GM19238 (cell line): Measurements from ENCODE around the gene CIBAR2.

Experiments
- DNase-seq: peaks from one replicate; pipeline ENCODE4 v3.0.0; 2011; ENCODE audit warnings: low spot score; ENCODE audit not compliant: insufficient read length

CIBAR2 gene

DNA sequence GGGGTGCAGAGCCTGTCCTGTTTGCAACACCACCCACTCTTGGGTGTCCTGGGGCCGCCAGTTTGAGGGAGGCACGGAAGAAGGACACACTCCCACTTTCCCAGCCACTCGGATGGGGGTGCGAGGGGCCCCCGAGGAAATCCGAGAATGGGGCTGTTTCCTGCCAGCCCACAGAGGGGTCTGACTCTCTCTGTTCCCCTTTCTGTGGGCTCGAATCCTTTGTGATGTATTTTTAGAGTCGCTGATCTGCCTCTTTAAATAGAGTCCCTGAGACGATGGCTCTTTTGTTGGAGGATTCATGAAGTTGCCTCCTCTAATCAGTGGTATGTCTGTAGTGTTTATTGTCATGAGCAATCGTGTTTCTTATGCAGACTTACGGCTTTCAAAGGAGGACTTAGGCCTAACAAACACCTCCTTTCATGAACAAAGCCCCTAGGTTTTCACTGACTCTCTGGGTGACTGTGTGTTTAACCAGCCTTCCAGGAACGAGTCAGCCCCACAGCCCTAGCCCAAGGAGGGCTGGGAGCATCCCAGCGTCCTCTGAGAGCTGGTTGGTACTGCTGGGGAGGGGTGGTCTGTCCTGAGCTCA, 29.1 kb downstream of the CIBAR2 start:
- DNase-seq, result peak; percentile 33

DNA sequence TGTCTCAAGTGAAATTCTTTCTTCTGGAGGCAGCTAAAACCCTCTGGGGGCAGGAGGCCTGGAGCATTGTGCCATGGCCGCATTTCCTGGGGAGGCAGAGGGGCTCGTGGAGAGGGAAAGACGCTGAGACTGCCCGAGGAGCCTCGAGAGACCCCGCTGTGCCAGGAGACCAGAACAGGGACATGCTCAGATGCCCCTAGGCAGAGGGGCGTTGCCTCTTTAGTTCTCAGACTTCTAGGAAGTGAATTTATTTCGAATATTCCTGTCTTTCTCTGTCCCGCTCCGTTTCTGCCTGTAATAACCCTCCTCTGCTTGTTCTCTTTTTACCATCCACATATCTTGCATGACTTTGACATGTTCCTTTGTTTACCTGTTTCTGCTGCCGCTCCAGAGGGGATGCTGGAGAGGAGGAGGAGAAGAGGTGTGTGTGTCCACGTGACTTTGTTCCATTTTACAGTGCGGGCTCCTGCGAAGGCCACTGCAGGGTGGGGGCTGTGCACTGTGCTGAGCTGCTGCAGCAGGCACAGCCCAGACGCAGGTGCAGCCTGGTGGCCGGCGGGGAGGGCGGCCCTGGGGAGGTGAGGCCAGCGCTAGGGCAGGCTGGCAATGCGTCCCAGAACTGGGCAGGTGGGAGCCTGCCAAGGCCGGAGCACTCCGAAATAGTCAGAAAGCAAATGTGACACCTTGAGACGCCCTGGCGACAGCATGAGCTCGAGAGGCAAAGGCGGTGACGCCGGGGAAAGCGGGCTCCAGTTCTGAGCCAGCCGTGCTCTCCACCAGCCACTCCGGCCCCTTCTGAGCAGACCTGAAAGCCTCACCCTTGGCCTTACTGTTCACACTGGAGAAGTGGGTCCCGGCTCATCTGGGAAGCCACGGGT, 29.9 kb downstream of the CIBAR2 start:
- DNase-seq, result peak; percentile 40

DNA sequence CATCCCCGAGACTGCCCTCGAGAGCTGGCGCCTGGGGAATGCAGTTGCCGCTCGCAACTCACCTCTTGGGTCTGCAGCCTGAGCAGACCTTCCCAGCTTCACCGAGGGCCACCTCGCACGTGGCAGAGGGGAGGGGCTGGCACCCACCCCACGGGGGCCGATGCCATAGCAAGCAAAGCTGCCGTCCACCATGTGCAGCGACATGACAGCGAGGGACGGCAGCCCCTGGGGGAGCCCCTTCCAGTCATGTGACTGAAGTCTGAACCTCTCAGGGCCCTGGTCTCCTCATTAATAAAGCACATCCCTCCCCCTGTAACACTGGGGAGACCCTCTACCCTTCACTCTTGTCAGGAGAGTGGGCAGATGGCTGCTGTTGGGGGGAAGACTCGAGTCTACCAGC, 30.5 kb downstream of the CIBAR2 start:
- no peak for DNase-seq

DNA sequence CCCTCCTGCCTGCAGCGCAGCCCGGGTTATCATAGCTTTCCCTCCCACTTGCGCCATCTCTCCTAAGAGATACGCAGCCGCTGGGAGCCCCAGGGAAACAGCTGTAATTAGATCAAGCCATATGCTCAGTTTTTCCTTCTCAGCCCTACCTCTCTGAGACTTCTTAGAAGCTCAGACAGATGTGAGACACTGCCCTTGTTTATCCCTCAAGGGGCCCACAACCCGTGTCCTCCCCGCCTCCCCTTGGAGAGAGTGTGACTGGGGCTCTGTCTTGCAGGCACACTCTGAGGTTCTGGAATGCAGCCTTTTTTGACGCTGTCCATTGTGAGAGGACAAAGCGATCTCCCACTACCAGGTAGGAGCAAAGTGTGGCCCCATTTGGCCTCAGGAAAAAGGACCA, 31.2 kb downstream of the CIBAR2 start:
- DNase-seq, result no peak

DNA sequence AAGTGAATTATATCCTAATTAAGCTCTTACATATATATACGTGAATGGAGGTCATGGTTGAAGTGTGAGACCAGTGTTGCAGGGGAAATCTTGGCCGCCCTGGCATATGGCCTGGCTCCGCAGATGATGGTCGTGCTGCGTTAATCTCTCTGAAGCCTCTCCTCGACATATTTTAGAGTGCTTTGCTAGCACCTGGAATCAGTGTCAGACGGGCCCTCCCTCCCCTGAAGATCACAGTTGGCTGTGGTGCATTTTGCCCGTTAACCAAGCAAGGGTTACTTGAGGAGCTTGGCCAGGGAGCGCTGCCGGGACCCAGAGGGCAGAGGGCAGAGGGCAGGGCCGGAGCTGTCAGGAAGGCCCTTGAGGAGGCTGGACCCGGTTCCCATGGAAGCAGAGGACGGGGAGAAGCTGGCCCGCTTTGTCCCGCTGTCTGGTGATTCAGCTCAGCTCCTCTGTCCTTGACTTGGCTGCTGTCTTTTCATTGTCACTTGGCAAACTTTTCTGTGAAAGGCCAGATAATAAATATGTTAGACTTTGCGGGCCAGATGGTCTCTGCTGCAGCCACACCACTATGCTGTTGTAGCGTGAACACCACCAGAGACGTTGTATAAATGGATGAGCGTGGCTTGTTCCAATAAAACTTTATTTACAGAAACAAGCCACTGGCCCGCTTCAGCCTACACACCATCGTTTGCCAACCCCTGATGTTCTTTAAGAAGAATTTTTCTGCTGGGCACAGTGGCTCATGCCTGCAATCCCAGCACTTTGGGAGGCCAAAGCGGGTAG, 32.3 kb downstream of the CIBAR2 start:
- no peak for DNase-seq

DNA sequence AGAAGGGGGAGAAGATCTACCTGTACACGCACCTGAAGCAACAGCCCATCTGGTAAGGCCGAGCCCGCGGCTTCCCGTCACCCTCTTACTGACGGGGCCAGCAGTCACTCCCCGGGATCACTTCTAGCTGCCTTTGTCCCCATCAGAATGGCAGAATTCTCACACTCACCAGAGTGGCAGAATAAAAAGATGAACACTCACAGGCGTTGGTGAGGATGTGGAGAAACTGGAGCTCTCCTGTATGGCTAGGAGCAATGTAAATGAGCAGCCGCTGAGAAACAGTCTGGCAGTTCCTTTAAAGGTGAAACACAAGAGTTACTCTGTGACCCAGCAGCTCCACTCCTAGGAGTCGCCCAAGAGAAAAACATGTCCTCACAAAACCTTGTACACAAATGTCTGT, 33.3 kb downstream of the CIBAR2 start:
- DNase-seq, result no peak

DNA sequence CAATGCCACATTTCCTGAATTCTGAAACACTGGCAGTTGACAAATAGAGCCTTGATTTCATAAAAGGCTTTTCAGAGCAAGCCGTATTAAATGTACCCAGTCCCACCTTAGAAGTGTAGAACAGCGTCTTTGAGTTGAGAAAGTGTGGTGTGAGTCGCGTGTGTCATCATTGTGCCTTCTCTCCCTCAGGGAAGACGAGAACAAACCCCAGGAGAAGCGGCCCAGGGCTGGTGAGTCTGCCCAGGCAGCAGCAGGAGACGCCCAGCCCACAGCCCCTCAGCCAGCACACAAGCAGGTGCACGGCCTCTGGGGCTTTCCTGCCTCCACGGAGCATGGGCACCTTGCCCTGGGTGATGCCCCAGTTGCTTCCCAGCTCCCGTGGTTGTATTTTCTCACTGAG, 34.0 kb downstream of the CIBAR2 start:
- no peak for DNase-seq

GRCh38 chr16:85077576-85078125, 34.6 kb downstream of the CIBAR2 start:
- no peak for DNase-seq

DNA sequence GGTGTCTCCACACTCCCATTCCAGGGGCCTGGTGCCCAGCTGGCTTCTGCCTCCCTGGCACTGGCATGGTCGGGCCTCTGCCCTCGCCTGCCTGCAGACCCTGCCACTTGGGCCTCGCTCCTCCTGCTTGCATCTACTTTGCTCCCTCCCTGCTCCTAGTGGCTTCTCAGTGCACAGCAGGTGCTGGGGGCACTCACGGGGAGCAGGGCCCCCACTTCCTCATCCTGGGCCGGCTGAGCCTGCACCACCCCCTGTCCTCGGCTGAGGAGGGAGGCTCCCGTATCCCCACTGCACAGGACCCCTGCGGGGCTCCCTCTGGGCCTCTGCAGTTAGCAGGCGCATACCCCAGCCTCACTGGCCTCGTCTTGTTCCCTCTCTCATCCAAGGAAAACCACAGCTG, 35.2 kb downstream of the CIBAR2 start:
- no peak for DNase-seq

- DNase-seq, result no peak
Measured at GRCh38 chr16:85075236-85075924, 36.9 kb downstream of the CIBAR2 start.

- no peak for DNase-seq
Measured at GRCh38 chr16:85074225-85074914, 37.9 kb downstream of the CIBAR2 start.

DNA sequence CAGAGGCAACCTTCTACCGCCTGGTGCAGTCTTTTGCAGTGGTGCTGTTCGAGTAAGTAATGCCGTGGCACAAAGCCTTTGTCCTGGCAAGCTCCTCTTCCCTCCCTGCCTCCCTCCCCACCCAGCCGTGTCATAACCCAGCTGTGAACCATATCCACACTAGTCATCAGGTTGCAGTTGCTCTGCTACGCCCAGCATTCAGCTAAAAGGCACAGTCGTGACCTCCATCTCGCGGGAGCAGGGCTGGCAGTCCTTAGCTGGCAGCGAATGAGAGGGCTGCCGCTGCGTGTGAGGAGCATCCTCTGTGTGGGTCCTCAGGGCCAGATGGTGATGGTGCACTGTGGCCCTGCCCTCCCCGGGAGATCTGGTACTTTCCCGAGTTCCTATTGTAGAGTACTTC, 39.3 kb downstream of the CIBAR2 start:
- DNase-seq, result no peak

DNA sequence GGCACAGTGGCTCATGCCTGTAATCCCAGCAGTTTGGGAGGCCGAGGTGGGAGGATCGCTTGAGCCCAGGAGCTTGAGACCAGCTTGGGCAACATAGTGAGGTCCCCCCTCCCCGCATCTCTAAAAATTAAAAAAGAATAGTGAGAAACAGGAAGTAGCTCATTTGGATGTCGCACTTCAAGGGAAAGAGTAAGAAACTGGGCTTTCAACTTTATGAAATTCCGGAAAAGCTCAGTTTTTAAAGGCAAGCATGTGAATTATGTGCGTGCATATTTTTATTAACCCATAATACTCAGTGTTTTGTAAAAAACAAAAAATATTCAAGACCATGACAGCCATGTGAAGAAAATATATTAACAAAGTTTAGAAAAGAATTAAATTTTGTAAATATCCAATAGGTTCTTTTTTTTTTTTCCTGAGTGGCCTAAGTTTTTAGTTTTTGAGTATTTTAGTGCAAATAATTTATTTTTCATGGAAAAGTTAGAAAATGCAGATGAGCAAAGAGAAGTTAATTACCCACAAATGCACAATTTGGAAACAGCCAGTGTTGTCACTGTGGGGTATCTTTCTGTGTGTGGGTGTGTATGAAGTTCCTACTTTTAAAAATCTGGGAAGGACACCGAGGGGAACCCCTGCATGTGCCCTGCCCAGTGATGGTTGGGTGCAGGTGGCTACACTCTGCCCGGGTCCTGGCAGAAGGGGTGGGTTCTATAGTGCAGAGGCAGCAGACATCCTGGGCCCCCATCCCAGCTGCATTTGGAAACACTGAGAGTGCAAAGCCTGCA, 40.0 kb downstream of the CIBAR2 start:
- no peak for DNase-seq

DNA sequence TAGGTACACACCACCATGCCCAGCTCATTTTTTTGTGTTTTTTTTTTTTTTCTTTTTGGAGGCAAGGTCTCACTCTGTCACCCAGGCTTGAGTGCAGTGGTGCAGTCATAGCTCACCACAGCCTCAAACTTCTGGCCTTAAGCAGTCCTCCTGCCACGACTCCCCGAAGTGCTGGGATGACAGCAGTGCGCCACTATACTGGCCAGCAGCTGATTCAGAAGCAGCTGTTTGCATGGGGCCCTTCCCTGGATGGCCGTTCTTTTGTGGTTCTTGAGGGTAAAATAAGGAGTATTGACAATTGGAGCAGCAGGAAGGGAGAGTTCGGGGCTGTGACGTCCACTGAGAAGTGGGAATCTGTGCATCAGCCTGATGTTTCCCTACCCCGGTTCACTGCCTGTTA, 43.1 kb downstream of the CIBAR2 start:
- no peak for DNase-seq

DNA sequence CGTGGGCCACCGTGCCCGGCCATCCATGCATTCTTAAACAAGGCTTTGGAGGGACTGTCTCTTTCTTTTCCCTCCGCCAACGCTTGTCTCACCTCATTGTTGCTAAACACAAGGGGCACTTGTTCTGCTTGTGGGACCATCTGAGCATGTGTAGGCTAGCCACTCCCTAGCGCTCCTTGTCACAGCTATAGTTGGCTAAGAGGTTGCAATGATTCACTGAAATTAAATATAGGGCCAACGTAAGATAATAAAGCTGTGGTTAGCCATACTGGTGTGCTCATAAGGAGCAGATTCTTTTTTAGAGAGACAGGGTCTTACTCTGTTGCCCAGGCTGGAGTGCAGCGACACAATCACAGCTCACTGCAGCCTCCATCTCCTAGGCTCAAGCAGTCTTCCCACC, 43.5 kb downstream of the CIBAR2 start:
- DNase-seq, result no peak

- no peak for DNase-seq
Measured at GRCh38 chr16:85067426-85067825, 44.8 kb downstream of the CIBAR2 start.

DNA sequence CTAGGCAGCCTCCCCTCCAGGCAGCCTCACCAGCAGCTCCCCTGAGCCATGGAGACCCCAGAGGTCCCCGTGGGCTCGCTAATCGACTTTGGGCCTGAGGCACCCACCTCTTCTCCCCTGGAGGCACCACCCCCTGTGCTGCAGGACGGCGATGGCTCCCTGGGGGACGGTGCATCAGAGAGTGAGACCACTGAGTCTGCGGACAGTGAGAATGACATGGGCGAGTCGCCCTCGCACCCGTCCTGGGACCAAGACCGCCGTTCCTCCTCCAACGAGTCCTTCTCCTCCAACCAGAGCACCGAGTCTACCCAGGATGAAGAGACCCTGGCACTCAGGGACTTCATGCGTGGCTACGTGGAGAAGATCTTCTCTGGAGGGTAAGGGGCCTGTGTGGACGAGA, 45.2 kb downstream of the CIBAR2 start:
- DNase-seq, result no peak

GRCh38 chr16:85066346-85066885, 45.9 kb downstream of the CIBAR2 start:
- no peak for DNase-seq

GRCh38 chr16:85065099-85065498, 47.2 kb downstream of the CIBAR2 start:
- no peak for DNase-seq

DNA sequence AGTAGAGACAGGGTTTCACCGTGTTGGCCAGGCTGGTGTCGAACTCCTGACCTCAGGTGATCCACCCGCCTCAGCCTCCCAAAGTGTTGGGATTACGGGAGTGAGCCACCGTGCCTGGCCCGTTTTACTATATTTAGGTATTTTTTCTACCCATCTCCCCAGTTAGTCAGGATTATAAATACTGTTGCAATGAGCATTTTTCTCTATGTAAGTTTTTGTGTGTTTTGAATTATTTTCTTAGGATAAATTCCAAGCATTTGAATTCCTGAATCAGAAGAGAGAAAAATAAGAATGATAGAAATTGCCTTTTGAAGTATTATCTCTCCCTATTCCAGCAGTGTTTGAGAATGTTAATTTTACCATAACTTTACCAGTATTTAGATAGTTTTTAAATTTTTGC, 48.1 kb downstream of the CIBAR2 start:
- no peak for DNase-seq
